Measurements from ENCODE around the gene SMARCAD1. TPM values are rescaled to one million over a fixed set of nuclear protein-coding genes. Genes with fewer than 3 reads are reported as not detected.

SMARCAD1 gene
- total and polyA plus RNA-seq, 4 donors = 3.6 to 18.8 (median 8.7) TPM

DNA sequence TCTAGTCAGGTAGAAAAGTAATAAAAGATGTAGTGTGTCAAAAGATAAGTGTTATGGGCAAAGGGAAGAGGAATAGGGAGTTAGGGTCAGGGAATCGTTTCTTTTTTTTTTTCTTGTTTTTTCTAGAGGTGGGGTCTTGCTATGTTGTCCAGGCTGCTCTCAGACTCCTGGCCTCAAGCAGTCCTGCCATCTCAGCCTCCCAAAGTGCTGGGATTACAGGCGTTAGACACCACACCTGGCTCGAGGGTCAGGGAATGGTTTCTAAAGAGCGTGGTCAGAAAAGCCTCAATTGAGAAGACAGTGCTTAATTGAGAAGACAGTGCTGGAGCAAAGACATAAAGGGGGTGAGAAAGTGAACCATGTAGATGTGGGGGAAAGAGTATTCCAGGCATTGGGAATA, 19.1 kb downstream of the SMARCAD1 start:
- Histone ChIP-seq H3K27me3 (ENCODE audit: control insufficient read depth in 4 of 4, insufficient read depth in 4 of 4, low read length in 3 of 4) (no peaks in the 10 kb centered on the region), H3K36me3 (ENCODE audit: control insufficient read depth in 4 of 4, insufficient read depth in 3 of 4, low read depth in 1 of 4, low read length in 3 of 4) (peaks cover 0 to 2% (median under 1%) of the 10 kb centered on the region in 4 donors), H3K9ac (ENCODE audit: low read depth in 1 of 2, low read length in 2 of 2) (no peak overlapping the region), H3K4me1 (ENCODE audit: control insufficient read depth in 4 of 4, insufficient read depth in 4 of 4, low read length in 3 of 4) (no peaks in the 10 kb centered on the region), H3K9me3 (ENCODE audit: control insufficient read depth in 4 of 4, low read length in 3 of 4) (no peaks in the 10 kb centered on the region), H3K4me3 (ENCODE audit: low read depth in 1 of 3, low read length in 3 of 3) (no peak overlapping the region), H3K27ac (ENCODE audit: low read depth in 1 of 2, low read length in 2 of 2) (no peak overlapping the region)
- WGBS = 97% methylated on average over 4 of the region's 4 CpGs
- no peak for DNase-seq (ENCODE audit: low spot score)
- TF ChIP-seq HNF4G (IDR thresholded peaks at IDR 0.05) (no peak), NR2F2 (IDR thresholded peaks at IDR 0.05) (no peak), SP1 (IDR thresholded peaks at IDR 0.05) (no peak), MAX (IDR thresholded peaks at IDR 0.05) (no peak), FOXA1 (IDR thresholded peaks at IDR 0.05) (no peak), EGR1 (IDR thresholded peaks at IDR 0.05; ENCODE audit: low read depth in 2 of 2) (no peak), HNF4A (conservative IDR thresholded peaks at IDR 0.05) (no peak), FOXA2 (IDR thresholded peaks at IDR 0.05) (no peak), TAF1 (conservative IDR thresholded peaks at IDR 0.05) (no peak), YY1 (IDR thresholded peaks at IDR 0.05) (no peak), RXRA (IDR thresholded peaks at IDR 0.05) (no peak), CTCF (IDR thresholded peaks at IDR 0.05; ENCODE audit: low read depth, low read length, missing input control) (no peak), RAD21 (IDR thresholded peaks at IDR 0.05) (no peak), ZBTB33 (IDR thresholded peaks at IDR 0.05) (no peak), JUND (IDR thresholded peaks at IDR 0.05) (no peak), GABPA (IDR thresholded peaks at IDR 0.05 in 1 of 2, conservative IDR thresholded peaks at IDR 0.05 in 1 of 2) (no peak), REST (IDR thresholded peaks at IDR 0.05) (no peak)
- TF ChIP-seq, protein P1, sequence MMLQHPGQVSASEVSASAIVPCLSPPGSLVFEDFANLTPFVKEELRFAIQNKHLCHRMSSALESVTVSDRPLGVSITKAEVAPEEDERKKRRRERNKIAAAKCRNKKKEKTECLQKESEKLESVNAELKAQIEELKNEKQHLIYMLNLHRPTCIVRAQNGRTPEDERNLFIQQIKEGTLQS (IDR thresholded peaks at IDR 0.05) = no peak

Data from liver (tissue), 9 donors.